Activated T-helper 1 cell treated with Interleukin-2 at 50 U/mL for 16 hours (primary cell): Measurements from ENCODE around the gene ACER3.
"Not testable (repeated sequence)": the region's sequence is repeated elsewhere in the genome, so short reads cannot be mapped to it uniquely, and the experiment has no call there.

Experiments
- DNase-seq: peaks from one replicate; pipeline ENCODE4 v3.0.0-alpha.2; 2020; ENCODE audit warnings: low read depth

ACER3 gene

DNA sequence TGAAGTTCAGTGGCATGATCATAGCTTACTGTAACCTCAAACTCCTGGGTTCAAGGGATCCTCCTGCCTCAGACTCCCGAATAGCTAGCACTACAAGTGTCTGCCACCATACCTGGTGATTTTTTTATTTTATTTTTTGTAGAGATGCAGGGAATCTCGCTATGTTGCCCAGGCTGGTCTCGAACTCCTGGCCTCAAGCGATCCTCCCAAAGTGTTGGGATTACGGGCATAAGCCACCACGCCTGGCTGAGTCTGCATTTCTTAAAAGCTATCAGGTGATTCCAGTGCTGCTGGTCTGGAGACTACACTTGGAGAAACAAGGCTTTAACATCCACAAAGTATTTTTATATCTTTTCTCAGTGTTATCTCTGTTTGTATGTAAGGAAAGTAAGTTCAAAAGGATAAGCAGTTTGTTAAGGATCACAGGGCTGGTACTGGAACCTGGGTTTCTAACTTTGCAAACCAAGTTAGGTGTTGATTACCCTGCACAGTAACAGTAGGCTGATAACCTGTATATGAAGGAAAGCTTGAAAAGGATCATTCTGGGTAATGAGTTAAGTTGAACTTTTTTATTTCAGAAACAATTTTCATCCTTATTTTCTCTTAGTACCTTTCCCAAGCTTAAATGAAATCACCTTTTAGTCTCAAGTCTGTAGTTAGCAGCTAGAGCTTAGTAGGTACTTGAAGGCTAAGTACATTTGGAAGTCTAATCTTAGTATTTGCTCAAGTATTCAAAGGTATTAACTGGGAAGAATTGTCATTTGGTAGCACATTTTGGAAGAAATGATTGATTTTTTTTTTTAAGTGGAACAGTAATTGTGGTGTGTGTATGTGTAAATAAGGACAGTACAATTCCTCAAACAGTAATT lies 12.5 kb downstream of the ACER3 start:
- DNase-seq: no peak

- DNase-seq: no peak
Measured at GRCh38 chr11:76878014-76878413, 17.3 kb downstream of the ACER3 start.

- DNase-seq: no peak
Measured at GRCh38 chr11:76880314-76880713, 19.6 kb downstream of the ACER3 start.

GRCh38 chr11:76880956-76881355 lies 20.2 kb downstream of the ACER3 start:
- no peak for DNase-seq

GRCh38 chr11:76885390-76886097 lies 24.8 kb downstream of the ACER3 start:
- DNase-seq: no peak

GRCh38 chr11:76888989-76889388 lies 28.3 kb downstream of the ACER3 start:
- DNase-seq: no peak

GRCh38 chr11:76889411-76889975 lies 28.8 kb downstream of the ACER3 start:
- no peak for DNase-seq

DNA sequence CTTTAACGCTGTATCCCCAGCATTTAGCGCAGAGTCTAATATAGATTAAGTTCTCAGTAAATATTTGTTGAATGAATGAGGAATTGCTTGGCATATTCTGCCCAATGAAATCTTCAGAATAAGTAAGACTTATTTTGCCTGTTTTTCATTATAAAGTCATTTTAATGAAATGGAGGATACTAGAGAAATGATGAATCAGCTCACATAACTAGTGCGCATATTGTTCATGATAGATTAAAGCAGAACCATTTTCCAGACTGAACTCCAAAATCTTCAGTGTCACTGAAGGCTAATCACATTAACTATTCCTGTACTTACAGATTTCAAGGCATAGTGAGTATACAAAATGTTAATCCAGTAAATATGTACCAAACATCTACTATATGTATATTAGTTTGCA lies 29.6 kb downstream of the ACER3 start:
- DNase-seq: no peak

GRCh38 chr11:76891285-76891684 lies 30.6 kb downstream of the ACER3 start:
- DNase-seq: no peak

- DNase-seq: no peak
Measured at GRCh38 chr11:76891793-76892192, 31.1 kb downstream of the ACER3 start.

GRCh38 chr11:76892306-76892705 lies 31.6 kb downstream of the ACER3 start:
- DNase-seq: no peak

DNA sequence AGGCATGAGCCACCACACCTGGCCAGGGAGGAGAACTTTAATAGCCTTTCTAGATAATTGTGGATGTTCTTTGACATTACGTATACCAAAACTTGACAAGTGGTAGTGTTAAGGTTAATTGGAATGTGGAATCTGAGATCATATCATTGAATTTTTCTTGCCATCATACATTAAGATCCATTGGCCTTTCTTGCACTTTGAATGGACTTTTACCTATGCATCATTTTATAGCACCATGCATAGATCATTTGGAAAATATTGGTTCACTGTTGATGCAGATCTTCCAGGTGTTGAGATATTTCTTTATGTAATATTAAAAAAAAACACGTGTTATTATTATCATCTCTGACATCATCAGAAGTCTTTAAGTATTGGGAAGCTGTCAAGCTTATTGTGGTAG lies 36.5 kb downstream of the ACER3 start:
- no peak for DNase-seq

GRCh38 chr11:76901144-76901543 lies 40.4 kb downstream of the ACER3 start:
- no peak for DNase-seq

GRCh38 chr11:76901622-76902021 lies 40.9 kb downstream of the ACER3 start:
- DNase-seq: not testable (repeated sequence)

DNA sequence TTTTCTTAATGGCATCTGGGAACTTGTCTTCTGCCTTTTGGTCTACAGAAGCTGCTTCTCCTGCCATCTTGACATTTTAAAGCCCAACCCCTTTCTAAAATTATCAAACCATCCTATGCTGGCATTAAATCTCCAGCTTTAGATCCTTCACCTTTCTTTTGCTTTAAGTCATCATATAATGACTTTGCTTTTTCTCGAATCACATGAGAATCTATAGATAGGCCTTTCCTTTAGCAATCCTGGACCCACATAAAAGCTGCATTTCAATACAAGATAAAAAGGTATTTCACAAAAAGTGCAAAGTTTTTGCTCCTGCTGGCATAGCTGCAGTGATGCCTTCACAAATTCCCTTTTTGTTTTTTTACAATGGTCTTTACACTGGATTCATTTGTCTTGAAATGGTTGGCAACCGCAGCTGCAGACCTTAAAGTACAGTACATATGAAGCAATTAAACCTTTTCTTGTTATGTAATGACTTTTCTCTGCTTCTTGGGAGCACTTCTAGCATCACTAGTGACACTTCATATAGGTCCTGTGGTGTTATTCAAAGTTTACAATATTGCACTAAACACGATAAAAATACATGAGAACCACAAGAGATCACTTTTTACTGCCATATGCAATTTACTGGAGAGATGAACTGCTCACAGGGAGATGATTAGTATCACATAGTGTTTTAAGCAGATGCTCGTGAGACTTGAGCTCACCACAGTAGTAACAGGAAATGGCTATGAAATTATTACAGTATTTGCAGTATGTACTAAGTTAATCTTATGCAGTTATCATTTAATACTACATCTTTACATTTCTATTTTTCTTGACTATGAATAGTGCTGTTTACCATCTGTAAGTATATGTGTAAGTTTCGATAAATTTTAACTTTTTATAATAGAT lies 41.6 kb downstream of the ACER3 start:
- DNase-seq: no peak

DNA sequence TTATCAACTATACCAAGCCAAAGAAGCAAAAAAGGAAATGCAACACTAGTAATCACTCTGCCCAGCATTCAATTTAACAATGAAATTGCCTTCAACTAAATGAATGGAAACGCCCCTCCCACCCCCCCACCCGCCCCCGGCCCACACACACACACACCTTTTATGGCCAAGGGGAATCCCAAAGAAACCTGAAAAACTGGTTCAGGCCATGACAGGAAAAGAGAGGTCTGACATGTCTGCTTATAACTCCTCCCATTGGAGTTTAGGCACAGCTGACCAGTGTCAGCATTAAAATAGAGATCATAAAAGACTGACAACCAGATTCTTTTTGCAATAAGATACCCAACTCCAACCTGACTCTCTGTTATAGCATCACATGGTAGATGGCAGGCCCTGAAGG lies 42.6 kb downstream of the ACER3 start:
- DNase-seq: no peak

DNA sequence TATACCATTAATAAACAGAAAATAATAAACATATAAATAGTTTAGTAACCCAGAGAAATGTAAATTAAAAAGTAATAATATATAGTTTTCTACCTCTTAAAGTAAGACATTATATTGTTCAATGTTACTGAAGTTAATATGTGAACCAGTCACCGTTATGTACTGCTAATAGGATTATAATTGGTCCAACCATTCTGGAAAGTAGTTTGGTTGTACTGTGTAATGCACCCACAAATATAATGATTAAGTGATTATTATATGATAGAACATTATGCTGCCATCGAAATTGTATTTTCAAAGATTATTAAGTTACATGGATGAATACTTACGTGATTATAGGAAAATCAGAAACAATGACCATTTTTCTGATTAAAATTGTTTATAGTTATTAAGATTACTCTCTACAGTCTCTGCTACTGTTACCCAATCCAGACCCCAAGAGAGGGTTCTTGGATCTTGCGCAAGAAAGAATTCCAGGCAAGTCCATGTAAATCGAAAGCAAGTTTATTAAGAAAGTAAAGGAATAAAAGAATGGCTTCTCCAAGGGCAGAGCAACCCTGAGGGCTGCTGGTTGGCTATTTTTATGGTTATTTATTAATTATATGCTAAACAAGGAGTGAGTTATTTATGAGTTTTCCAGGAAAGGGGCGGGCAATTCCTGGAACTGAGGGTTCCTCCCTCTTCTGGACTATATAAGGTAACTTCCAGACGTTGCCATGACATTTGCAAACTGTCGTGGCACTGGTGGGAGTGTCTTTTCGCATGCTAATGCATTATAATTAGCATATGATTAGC lies 50.1 kb downstream of the ACER3 start:
- no peak for DNase-seq

- DNase-seq: no peak
Measured at GRCh38 chr11:76911415-76911808, 50.7 kb downstream of the ACER3 start.

- DNase-seq: no peak
Measured at GRCh38 chr11:76916712-76917111, 56.0 kb downstream of the ACER3 start.

DNA sequence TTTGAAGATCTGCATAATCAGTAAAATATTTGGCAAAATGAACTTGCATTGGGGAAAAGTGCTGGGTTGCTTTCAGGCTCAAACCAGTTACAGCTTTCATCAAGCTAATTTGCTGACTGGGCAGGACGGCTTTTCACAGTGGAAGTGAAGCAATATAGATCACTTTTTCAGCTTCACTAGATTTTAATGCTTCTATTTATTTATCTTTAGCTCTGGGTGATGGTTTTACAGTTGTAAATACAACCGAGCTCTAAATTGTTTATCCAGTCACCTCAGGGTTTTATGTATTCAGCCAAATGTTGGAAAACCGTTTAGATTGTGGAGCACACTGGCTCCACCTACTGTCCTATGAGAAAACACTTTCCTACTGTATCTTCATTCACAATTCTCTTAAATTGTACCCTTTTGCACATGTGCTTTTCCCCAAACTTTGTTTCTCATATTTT lies 58.2 kb downstream of the ACER3 start:
- DNase-seq: no peak

DNA sequence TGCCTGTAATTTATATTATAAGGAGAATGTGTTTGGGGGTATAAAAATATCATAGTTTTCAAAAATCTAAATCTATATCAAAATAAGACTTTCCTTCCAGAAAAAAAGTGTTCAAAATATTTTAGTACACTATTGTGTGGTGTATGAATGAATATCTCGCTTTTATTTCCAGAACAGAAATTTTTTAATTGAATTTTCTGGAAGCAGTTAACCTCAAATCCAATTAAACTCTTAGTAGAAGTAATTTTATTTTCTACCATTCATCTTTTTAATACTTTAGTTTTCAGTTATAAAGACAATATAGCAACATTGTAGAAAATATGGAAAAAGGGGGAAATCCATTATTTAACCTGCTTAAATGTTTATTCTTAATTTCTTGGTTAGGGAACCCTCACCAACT lies 58.7 kb downstream of the ACER3 start:
- no peak for DNase-seq
